HL-60 (cell line): ENCODE data around the gene SLC25A25.

Experiments
- DNase-seq, 2 experiments: peaks; one replicate each; pipeline ENCODE4 v3.0.0-alpha.2; 2010 to 2020; ENCODE audit warnings: low read depth in 1 of 2, low spot score in 1 of 2
- H3K27ac ChIP-seq: fragments of 250-450 bp; sonication (Bioruptor Pico); replicated peaks from 2 replicates; pipeline ENCODE4 v1.5.1; 2020; ENCODE audit warnings: mild to moderate bottlenecking, moderate library complexity
- H3K27me3 ChIP-seq: fragments of 250-450 bp; sonication (Bioruptor Pico); 2 replicates; pipeline ENCODE4 v1.5.1; 2021; ENCODE audit warnings: mild to moderate bottlenecking, moderate library complexity; ENCODE audit not compliant: insufficient read depth, poor library complexity, severe bottlenecking
- H3K4me3 ChIP-seq: replicated peaks from 2 replicates; pipeline ENCODE4 v1.5.1; 2011; ENCODE audit warnings: mild to moderate bottlenecking, control low read depth, low read length; ENCODE audit not compliant: insufficient read depth
- CTCF ChIP-seq: IDR thresholded peaks from one replicate; pipeline ENCODE4 v1.5.1; 2011; ENCODE audit warnings: low read length, control low read depth, inconsistent platforms; ENCODE audit not compliant: insufficient read depth
- GABPA ChIP-seq: IDR thresholded peaks from 2 replicates; pipeline ENCODE4 v1.6.1; 2012; ENCODE audit warnings: low read depth
- POLR2AphosphoS5 ChIP-seq: IDR thresholded peaks from 2 replicates; pipeline ENCODE4 v1.6.1; 2012; ENCODE audit warnings: low read depth
- REST ChIP-seq: IDR thresholded peaks from 2 replicates; pipeline ENCODE4 v1.6.1; 2012; ENCODE audit warnings: low read depth; ENCODE audit not compliant: insufficient replicate concordance
- SPI1 ChIP-seq: IDR thresholded peaks from 2 replicates; pipeline ENCODE4 v1.6.1; 2012; ENCODE audit warnings: low read depth, mild to moderate bottlenecking, borderline replicate concordance

Gene SLC25A25

DNA sequence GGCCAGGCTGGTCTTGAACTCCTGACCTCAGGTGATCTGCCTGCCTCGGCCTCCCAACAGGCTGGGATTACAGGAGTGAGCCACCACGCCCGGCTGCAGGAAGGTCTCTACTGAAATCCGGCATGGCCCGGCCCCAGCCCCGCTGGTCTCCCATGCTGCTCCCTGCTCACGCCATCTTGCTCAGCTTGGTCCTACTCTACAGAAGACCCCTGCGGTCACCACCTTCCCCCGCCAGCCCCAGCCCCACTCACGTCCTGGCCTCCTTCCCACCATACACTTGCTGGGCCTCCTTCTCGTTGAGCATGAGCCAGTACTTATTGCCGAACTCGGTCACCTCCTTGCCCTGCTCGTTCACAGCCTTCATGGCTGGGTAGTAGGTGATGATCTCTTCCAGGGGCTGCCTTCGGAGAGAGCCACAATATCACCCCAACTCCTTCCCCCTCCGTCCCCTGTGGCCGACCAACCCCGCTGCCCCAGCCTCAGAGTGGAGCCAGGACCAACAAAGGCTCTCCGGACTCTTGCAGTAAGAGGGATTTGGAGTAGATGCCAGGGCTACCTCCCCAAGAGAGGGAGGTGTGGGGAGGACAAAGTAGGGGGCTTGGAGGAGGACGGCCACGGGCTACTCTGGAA is 55.5 kb downstream of the SLC25A25 start:
- Histone ChIP-seq H3K4me3 (no peak overlapping the region), H3K27ac (no peak overlapping the region), H3K27me3 (no peaks in the 10 kb centered on the region)
- no peak for DNase-seq
- TF ChIP-seq POLR2AphosphoS5 (no peak), REST (no peak), CTCF (no peak), GABPA (no peak), SPI1 (no peak)

DNA sequence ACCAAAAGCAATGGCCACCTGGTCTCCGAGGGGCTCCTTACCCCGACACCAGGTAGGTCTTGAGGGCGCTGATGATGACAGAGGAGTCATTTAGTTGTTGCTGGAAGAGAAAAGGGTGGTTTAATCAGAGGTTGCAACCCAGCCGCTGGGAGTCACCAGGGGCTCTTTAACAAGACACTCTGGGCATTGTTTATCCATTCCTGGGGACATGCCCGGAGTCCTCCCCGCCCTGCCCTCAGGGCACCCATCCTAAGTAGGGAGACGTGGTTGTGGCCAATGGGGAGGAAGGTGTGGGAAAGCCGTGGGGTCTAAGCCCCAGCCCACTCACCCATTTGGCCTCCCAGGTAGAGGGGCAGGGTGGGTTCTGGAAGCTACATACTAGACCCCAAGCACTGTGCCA is 56.4 kb downstream of the SLC25A25 start:
- TF ChIP-seq SPI1: no peak
- TF ChIP-seq REST: no peak
- TF ChIP-seq GABPA: no peak
- H3K27me3 ChIP-seq: no peaks in the 10 kb centered on the region
- DNase-seq: no peak
- H3K4me3 ChIP-seq: no peak overlapping the region
- H3K27ac ChIP-seq: no peak overlapping the region

DNA sequence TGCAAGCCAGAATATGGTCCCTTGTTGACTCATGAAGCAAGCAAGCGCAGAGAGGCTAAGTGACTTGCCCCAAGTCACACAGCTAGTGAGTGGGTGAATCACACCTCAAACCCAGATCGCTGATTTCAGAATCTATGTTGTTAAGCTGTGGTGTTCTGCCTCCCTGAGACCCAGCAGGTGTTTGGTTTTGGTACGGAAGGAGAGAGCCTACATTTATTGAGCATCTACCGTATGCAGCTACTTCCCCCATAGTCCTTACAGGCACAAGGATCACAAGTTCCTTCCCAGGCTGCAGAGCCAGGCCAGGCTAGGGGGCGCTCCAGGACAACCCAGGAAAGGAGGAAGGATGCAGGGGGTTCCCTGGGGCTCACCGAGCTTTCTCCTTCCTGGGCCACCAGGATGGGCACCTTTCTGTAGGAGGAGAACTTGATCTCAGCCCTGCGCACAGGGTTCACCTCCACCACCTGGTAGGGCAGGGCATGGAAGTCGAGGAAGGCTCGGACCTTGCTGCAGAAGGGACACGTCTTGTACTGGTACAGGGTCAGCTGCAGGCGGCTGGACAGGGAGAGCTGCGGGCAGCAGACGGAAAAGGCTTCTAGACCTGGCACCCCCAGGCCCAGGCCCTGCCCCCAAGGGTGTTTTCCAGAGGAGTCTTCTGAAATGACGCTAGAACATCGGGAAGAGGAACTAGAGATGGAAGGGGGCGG is 57.0 kb downstream of the SLC25A25 start:
- Histone ChIP-seq H3K27me3 (no peaks in the 10 kb centered on the region), H3K27ac (no peak overlapping the region), H3K4me3 (no peak overlapping the region)
- TF ChIP-seq SPI1 (peak; percentile 33; the same call in 1 of the 2 replicates), REST (no peak), POLR2AphosphoS5 (no peak), GABPA (no peak), CTCF (peak; percentile 47)
- DNase-seq: peak; percentile 65 to 83
